GM18520 (cell line): ENCODE results near the gene DYDC1.
"Not testable (repeated sequence)": the region's sequence is repeated elsewhere in the genome, so short reads cannot be mapped to it uniquely, and the experiment has no call there.

ENCODE experiments used
- ATAC-seq: cut with Tn5 transposase; IDR thresholded peaks from one replicate; pipeline ENCODE4 v1.9.1; 2021; ENCODE audit not compliant: unreplicated experiment

Gene DYDC1

GRCh38 chr10:80356563-80356988 is at the start of gene DYDC1, which contains the start of gene DYDC2:
TSS of gene DYDC1 (minus strand) at chr10:80356755. CDS start at chr10:80352601, 4,154 bp downstream.
TSS of gene DYDC2 (plus strand) at chr10:80356781. CDS start at chr10:80362444, 5,663 bp downstream.
- no peak for ATAC-seq

GRCh38 chr10:80406204-80406603 is 49.6 kb upstream of the DYDC1 start:
- ATAC-seq = no peak

- no peak for ATAC-seq
These were observed 49.1 kb upstream of the DYDC1 start for GRCh38 chr10:80405626-80406025.

GRCh38 chr10:80405035-80405434 is 48.5 kb upstream of the DYDC1 start:
- no peak for ATAC-seq

GRCh38 chr10:80400136-80400804 is 43.7 kb upstream of the DYDC1 start:
- no peak for ATAC-seq

- ATAC-seq = no peak
These were observed 40.5 kb upstream of the DYDC1 start for GRCh38 chr10:80397014-80397413.

- ATAC-seq = no peak
These were observed 37.9 kb upstream of the DYDC1 start for GRCh38 chr10:80394358-80394916.

GRCh38 chr10:80392250-80392649 is 35.7 kb upstream of the DYDC1 start:
- no peak for ATAC-seq

- ATAC-seq = no peak
These were observed 34.2 kb upstream of the DYDC1 start for GRCh38 chr10:80390740-80391139.

GRCh38 chr10:80382989-80383388 is 26.4 kb upstream of the DYDC1 start:
- ATAC-seq = peak; percentile 72

GRCh38 chr10:80380185-80380584 is 23.6 kb upstream of the DYDC1 start:
- no peak for ATAC-seq

GRCh38 chr10:80379701-80380100 is 23.1 kb upstream of the DYDC1 start:
- no peak for ATAC-seq

GRCh38 chr10:80373502-80373901 is 16.9 kb upstream of the DYDC1 start:
- ATAC-seq = no peak

- ATAC-seq = no peak
These were observed 16.1 kb upstream of the DYDC1 start for GRCh38 chr10:80372675-80373074.

GRCh38 chr10:80371467-80371866 is 14.9 kb upstream of the DYDC1 start:
- ATAC-seq = no peak

- no peak for ATAC-seq
These were observed 9.0 kb upstream of the DYDC1 start for GRCh38 chr10:80365510-80365909.

GRCh38 chr10:80359644-80360043 is 3.1 kb upstream of the DYDC1 start:
- ATAC-seq = no peak

- not testable (repeated sequence) for ATAC-seq
These were observed 2.4 kb upstream of the DYDC1 start for GRCh38 chr10:80358925-80359324.

- ATAC-seq = no peak
These were observed 1.2 kb upstream of the DYDC1 start for GRCh38 chr10:80357851-80358125.

GRCh38 chr10:80356989-80357850 is 665 bp upstream of the DYDC1 start:
- ATAC-seq = no peak

GRCh38 chr10:80351220-80351619 is 5.3 kb downstream of the DYDC1 start:
- ATAC-seq = no peak

GRCh38 chr10:80350251-80350650 is 6.3 kb downstream of the DYDC1 start:
- no peak for ATAC-seq
